ENCODE results near the gene FAM234A.

- no peak for TF ChIP-seq CTCF (IDR thresholded peaks at IDR 0.05; ENCODE audit: low read depth, low read length)
- TF ChIP-seq POLR2A (IDR thresholded peaks at IDR 0.05; ENCODE audit: extremely low read depth, insufficient read length) = no peak
- TF ChIP-seq MYC (IDR thresholded peaks at IDR 0.05; ENCODE audit: low read depth, low read length) = no peak
Observed at GRCh38 chr16:311725-312124, 77.1 kb downstream of the FAM234A start.
